GM19351 (cell line): ENCODE results near the gene SPDYE4.
A peak's percentile ranks its signal among the peaks of the same experiment; 100 is the strongest.
"Not testable (repeated sequence)": the region's sequence is repeated elsewhere in the genome, so short reads cannot be mapped to it uniquely, and the experiment has no call there.

ENCODE experiments used
- ATAC-seq: cut with Tn5 transposase; IDR thresholded peaks from one replicate; pipeline ENCODE4 v1.9.1; 2021; ENCODE audit warnings: mild to moderate bottlenecking, moderate library complexity; ENCODE audit not compliant: unreplicated experiment

The SPDYE4 gene, protein sequence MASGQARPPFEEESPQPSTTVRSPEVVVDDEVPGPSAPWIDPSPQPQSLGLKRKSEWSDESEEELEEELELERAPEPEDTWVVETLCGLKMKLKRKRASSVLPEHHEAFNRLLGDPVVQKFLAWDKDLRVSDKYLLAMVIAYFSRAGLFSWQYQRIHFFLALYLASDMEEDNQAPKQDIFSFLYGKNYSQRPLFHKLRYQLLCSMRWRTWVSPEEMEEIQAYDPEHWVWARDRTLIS

DNA sequence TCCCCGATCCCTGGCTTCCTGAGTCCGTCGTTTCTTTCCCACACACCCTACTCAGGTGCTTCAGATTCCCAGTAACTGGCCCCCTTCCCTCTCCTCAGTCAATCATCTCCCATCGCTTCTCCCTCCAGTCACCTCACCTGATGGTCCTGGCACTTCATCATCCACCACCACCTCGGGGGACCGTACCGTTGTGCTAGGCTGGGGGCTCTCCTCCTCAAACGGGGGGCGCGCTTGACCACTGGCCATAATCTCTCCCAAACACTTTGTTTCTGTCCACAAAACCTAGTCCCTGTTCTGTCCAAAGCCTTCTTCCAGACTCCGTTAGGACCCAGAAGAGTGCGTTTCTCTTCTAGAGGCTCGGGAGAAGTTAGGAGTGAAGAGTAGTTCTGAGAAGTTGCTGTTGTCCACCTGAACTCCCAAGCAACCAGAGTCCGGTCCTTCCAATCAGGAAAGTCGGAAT is at the start of gene SPDYE4:
TSS of gene SPDYE4 (minus strand) at position 410 of the 460 bp plus-strand sequence. CDS start at position 246, 164 bp downstream.
- ATAC-seq, result no peak

DNA sequence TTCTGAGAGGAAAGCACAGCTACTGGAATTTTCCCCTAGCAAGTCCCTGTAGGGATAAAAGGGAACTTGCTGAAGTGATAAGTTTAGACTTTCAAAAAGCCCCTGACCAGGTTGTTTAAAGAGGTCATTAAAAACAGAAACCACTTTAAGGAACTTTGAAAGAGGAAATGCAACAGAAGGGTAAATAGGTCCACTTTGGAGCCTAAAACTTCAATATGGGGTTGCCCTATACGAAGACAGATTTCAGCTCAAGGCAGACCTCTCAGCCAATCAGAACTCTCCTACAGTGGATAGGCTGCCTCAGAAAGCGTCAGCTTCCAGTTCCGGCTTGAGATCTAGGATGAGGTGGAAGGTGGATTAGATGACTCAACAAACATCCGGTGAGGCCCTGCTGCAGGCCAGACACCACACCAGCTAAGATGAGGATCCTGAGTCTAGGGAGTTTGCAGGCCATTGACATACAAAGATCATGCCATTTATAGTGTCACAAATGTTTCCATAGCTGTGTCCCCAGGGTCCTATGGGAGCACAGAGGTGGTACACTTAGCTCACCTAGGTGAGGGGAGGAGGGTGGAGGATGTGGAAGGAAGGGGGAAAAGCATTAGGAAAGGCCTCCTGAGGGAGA is 48.7 kb upstream of the SPDYE4 start:
- ATAC-seq, result peak; percentile 95

GRCh38 chr17:8806253-8806925 is 48.0 kb upstream of the SPDYE4 start:
- no peak for ATAC-seq

- ATAC-seq, result not testable (repeated sequence)
These were observed 47.0 kb upstream of the SPDYE4 start for GRCh38 chr17:8805396-8805795.

GRCh38 chr17:8803531-8804420 is 45.4 kb upstream of the SPDYE4 start:
- ATAC-seq, result no peak

DNA sequence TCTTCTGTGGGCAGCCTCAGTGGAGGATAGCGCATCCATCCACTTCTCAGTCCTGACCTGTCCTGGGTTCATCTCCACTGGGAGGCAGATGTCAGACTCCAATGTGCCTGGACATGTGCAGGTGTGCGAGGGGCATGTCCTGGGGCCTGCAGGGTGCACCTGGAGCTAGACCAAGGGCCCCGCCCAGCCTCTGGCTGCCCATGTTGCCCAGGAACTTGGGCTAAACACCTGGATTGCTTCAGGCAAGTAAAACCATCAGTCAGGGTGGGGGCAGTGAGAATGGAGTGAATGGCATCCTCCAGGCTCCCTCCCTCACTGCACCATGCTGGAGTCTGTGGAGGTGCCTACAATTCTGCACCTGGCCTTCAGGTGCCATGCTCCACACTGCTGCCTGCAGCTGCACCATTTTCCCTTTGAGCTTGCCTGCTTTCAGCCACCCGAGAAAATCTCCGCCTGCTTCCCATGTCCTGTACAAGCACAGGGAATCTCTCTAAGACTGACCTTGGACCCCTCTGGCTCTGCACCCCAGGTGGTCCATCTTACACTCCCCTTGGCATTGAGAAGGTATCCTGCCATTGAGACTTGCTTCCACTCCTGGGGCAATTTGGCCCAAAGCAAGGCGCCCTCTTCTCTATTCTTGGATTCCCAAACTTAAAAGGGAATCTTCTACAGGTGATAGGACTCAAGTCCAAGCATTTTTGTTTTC is 42.9 kb upstream of the SPDYE4 start:
- ATAC-seq, result no peak

- ATAC-seq, result no peak
These were observed 42.3 kb upstream of the SPDYE4 start for GRCh38 chr17:8800656-8801055.

DNA sequence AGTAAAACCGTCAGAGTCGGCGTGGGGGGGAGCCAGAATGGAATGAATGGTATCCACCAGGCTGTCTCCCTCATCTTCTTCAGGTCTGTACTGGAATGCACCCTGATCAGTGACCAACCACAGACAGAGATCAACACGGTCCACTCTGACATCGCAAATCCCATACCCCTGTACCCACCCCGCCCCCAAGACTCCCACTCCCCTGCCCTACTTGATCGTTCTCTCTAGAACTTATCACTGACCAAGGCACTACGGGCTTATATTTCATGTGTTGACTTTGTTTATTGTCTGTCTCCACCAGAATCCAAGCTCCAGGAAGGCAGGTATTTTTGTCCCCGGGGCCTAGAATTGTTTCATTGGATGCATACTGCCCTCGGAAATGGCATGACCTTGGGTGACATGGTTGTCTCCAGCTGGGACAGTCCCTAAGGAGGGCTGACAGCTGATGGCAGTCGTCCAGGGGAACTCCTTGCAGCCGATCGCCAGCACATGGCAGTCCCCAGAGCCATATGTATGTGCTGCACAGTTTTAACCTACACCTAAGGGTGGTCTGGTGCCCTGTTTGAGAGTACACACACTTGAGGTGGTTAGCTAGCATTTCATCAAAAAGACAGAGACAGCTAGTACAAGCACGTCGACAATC is 41.3 kb upstream of the SPDYE4 start:
- ATAC-seq, result no peak

DNA sequence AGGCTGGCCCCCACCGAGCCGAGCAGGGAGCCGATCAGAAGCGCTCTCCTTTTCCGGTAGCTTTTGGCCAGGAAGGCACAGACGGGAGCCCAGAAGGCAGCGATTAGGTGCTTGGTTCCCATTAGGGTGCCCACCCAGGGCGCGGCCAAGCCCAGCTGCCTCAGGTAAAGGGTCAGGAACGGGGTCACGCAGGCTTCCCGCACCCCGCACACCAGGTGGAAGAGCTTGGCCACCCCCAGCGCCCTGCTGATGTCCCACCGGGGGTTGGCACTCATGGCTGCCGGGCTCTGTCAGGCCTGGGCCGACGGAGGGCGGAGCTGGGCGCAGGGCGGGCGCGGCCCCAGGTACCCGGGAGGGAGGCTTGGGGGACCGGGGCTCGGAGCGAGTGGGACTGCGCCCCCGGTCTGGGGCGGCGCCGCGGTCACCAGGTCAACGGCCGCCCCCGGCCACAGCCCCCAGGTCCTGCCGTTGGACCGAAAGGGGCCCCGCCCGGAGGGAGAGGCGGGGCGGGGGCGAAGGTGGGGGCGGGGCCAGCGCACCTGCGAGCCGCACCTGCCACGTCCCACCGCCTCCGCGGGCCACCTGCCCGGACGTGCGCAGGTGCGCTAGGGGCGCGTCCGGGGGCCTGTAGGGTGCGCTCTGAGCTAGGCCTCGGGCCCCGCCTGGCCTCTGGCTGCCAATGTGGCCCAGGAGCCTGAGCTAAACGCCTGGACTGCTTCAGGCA is 40.7 kb upstream of the SPDYE4 start, which contains the start of gene MFSD6L:
TSS of gene MFSD6L (minus strand) at position 520 of the 724 bp plus-strand sequence. CDS start at position 275, 245 bp downstream.
- no peak for ATAC-seq

GRCh38 chr17:8798176-8798845 is 40.0 kb upstream of the SPDYE4 start:
- ATAC-seq, result no peak

DNA sequence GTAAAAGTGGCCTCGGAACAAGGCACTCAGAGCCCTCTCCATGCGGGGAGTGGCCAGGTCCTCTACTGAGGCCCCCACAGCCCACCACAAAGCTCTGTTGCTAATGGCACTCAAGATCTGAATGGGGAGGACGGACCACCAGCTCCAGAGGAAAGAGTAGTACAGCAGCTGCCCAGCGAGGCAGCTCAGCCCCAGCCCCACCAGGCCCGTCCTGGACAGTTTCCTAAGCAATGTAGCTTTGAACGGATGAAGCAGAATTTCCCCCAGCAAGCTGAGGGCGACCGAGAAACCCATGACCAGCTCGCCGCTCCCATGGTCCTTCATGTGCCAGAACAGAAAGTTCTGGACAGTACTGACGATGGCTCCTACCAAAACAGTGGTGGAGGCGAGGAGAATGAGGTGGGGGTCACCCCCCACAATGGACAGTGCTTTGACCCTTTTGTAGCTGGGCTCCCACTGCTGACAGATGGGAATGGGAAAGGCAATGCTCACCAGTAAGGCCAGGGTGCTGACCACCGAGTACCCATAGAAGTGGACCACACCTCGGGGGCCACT is 39.4 kb upstream of the SPDYE4 start:
- no peak for ATAC-seq

GRCh38 chr17:8794636-8795035 is 36.3 kb upstream of the SPDYE4 start:
- no peak for ATAC-seq

- no peak for ATAC-seq
These were observed 35.3 kb upstream of the SPDYE4 start for GRCh38 chr17:8793649-8794048.

GRCh38 chr17:8792646-8793045 is 34.3 kb upstream of the SPDYE4 start:
- ATAC-seq, result no peak

GRCh38 chr17:8791910-8792270 is 33.5 kb upstream of the SPDYE4 start:
- ATAC-seq, result no peak

DNA sequence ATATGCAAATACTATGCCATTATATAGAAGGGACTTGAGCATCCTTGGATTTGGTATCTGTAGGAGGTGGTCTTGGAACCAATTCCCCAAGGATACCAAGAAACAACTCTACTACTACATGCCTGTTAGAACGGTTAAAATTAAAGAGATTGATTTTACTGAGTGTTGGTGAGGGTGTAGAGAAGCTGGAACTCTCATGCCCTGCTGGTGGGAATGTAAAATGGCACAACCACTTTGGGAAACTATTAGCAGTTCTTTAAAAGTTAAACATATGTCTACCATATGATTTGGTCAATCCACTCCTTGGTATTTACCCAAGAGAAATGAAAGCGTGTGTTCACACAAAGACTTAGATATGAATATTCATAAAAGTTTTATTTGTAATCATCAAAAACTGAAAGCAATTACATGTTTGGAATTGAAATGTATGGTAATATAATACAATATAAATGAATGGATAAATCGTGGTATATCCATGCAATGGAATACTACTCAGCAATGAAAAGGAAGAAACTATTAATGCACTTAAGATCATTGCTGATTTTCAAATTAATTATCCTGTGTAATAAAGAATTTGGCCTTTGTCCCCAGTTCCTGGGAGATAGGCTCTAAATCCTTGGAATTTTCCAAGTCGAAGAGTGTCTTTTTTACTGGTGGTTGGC is 33.0 kb upstream of the SPDYE4 start:
- ATAC-seq, result no peak

GRCh38 chr17:8789743-8790142 is 31.4 kb upstream of the SPDYE4 start:
- ATAC-seq, result no peak

- no peak for ATAC-seq
These were observed 30.7 kb upstream of the SPDYE4 start for GRCh38 chr17:8788998-8789397.
